OCI-LY1 (cell line): ENCODE data around the gene SYNDIG1.

ENCODE experiments used
- CTCF ChIP-seq: fragments of 200-600 bp; sonication (generic), shearing (Covaris generic); IDR thresholded peaks from 2 replicates; pipeline ENCODE4 v1.5.1; 2017; ENCODE audit warnings: mild to moderate bottlenecking, antibody characterized with exemption, low read length, moderate library complexity, mixed read lengths
- EZH2 ChIP-seq: fragments of 200-600 bp; sonication (generic), shearing (Covaris generic); IDR thresholded peaks from 2 replicates; pipeline ENCODE4 v1.8.0; 2017; ENCODE audit warnings: borderline replicate concordance, mixed run types, mild to moderate bottlenecking, antibody characterized with exemption, low read length, moderate library complexity, mixed read lengths

GRCh38 chr20:24662322-24662721 is 192.9 kb downstream of the SYNDIG1 start:
- no peak for TF ChIP-seq CTCF
- no peak for TF ChIP-seq EZH2
